Skin epidermis (tissue), 12 donors: ENCODE results near the gene FDX2.

Source experiments
- H3K27ac ChIP-seq, 21 experiments: fragments of 200-600 bp; sonication (generic) in 11 of 21; one replicate each; pipeline ENCODE4 v1.5.0; 2020; ENCODE audit warnings: mild to moderate bottlenecking in 3 of 21, inconsistent platforms in 2 of 21, moderate library complexity in 2 of 21
- H3K4me3 ChIP-seq, 7 experiments: fragments of 200-600 bp; sonication (generic) in 2 of 7; one replicate each; pipeline ENCODE4 v1.5.0; 2020; ENCODE audit warnings: inconsistent platforms in 2 of 7, mild to moderate bottlenecking in 2 of 7, moderate library complexity in 1 of 7

FDX2 gene

DNA sequence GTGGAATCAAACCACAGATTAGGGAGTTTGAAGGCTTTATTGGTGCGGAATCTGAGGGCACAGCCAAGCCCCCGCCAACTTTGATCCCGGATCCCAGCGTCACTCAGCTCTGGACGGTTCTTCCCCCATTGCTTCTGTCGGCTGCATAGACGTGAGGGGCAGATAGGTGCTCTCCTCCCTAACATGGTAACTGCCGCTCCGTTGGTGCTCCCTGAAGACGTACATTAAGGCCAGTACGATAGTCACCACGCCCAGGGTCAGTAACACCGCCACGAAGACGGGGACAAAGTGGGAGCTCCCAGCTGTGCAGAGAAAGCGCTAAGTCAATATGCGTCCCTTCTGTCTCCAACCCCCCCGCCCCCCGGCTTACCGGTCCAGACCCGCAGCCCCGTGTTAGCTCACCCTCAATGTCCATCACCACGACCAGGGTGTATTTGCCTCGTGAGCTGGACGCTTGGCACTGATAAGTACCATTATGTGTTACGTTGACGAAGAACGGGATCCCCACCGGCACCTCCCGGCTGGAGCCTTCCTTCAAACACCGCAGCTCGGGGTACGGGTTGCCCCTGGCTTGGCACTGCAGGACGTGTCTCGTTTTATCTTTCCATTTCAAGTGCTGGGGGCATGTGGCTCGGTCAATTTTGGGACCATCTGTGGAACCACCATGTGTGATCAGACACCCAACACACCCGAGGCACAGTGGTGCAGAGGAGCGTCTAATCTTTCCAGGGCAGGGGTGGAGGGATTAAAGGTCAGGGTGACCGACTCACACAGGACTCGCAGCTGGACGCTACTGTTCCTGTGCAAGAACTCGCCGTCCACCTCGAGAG is 18.2 kb upstream of the FDX2 start:
- Histone ChIP-seq H3K27ac (peak overlapping the region in 19 of 21 experiments; percentile 22 to 93 (median 55)), H3K4me3 (peak overlapping the region; percentile 53 to 86 (median 79))

- peak within 1 kb of the TSS; percentile 50 to 93 (median 82) for H3K27ac ChIP-seq
- H3K4me3 ChIP-seq: peak within 1 kb of the TSS; percentile 53 to 86 (median 79)
These were observed 17.3 kb upstream of the FDX2 start, which contains the start of gene RAVER1 for GRCh38 chr19:10332965-10333757. Gene RAVER1, minus strand, starts transcription at chr19:10333529. Its CDS starts 22 bp downstream, at chr19:10333507.

DNA sequence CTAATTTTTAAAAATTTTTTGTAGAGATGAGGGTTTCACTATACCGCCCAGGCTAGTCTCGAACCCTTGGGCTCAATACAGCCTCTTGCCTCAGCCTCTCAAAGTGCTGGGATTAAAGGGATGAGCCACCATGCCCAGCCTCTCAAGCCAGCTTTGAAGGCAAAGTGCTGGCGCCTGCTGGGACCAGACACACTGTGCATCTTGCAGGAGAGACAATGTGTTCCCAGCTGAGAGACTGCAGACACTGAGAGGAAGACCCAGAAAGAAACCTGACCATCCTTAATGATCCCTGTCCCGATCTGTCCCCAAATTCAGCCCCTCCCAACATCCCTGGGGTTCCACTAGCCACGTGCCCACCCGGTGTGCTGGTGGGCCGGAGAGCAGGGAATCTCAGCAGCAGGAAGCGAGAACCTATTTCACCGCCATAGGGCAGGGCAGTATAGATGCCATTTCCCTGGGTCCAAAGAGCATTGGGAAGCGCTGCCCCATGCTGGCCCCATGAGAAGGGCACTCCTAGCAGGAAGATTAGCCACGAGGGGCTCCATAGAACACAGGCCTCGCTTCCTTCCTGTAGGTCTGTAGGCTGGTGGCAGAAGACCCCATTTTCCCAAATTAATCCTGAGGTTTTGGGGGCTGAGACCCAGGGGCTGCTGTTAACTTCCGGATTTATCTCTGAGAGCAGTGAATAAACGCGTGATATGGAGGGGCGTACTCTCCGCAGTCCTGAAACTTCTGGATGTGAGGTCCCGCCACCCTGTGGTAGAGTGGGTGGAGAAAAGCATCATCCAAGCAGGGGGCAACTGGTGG is 16.5 kb upstream of the FDX2 start:
- Histone ChIP-seq H3K27ac (peak overlapping the region in 20 of 21 experiments; percentile 63 to 93 (median 82)), H3K4me3 (peak overlapping the region; percentile 53 to 86 (median 79))

- Histone ChIP-seq H3K27ac (no peak overlapping the region), H3K4me3 (no peak overlapping the region)
These were observed 13.7 kb upstream of the FDX2 start for GRCh38 chr19:10329555-10329954.

GRCh38 chr19:10328558-10329429 is 13.0 kb upstream of the FDX2 start:
- Histone ChIP-seq H3K4me3 (no peak overlapping the region), H3K27ac (no peak overlapping the region)

- H3K4me3 ChIP-seq: no peak overlapping the region
- no peak overlapping the region for H3K27ac ChIP-seq
These were observed 12.0 kb upstream of the FDX2 start for GRCh38 chr19:10327793-10328192.

GRCh38 chr19:10325732-10326131 is 9.9 kb upstream of the FDX2 start:
- Histone ChIP-seq H3K27ac (no peak overlapping the region), H3K4me3 (no peak overlapping the region)

DNA sequence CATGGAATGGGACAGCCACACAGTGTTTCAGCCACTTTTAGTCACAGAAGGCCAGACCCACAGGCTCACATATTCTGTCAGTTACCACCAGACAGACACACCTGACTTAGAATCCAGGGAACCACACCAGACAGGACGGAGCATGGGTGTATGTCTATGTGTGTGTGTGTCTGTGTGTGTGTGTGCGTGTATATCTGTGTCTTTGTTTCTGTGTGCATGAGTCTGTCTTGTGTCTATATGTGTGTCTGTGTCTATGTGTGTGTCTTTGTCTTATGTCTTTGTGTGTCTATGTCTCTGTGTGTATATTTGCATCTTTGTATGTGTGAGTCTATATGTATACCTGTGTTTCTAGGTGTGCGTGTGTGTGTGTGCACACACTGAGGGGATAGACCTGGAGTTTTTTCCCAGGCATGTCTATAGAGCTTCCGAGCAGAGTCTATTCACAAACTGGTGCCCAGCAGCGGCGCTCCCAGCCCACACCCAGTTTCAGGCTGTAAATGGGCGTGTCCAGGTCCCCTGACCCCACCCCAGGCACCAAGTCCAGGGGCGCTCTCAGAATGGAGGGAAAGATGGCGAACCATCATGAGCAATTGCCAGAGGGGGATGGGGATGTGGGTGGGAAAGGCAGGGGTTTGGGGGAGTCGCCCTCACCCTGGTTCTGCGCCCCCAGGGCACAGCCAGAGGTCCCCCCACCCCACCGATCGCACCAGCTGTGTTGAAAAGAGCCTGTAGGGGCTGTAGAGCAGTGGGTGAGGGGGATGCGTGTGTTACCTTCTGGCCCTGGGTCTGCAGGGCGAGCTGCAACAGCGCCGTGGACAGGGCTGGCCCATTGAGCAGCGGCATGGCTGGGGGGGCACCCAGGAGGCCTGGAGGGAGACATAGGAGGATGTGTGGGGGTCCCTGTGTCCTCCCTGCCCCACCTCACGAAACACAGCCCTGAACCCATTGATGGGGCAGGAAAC is 6.3 kb upstream of the FDX2 start:
- no peak overlapping the region for H3K27ac ChIP-seq
- no peak overlapping the region for H3K4me3 ChIP-seq

- no peak overlapping the region for H3K4me3 ChIP-seq
- no peak overlapping the region for H3K27ac ChIP-seq
These were observed 5.6 kb upstream of the FDX2 start for GRCh38 chr19:10321417-10321797.

DNA sequence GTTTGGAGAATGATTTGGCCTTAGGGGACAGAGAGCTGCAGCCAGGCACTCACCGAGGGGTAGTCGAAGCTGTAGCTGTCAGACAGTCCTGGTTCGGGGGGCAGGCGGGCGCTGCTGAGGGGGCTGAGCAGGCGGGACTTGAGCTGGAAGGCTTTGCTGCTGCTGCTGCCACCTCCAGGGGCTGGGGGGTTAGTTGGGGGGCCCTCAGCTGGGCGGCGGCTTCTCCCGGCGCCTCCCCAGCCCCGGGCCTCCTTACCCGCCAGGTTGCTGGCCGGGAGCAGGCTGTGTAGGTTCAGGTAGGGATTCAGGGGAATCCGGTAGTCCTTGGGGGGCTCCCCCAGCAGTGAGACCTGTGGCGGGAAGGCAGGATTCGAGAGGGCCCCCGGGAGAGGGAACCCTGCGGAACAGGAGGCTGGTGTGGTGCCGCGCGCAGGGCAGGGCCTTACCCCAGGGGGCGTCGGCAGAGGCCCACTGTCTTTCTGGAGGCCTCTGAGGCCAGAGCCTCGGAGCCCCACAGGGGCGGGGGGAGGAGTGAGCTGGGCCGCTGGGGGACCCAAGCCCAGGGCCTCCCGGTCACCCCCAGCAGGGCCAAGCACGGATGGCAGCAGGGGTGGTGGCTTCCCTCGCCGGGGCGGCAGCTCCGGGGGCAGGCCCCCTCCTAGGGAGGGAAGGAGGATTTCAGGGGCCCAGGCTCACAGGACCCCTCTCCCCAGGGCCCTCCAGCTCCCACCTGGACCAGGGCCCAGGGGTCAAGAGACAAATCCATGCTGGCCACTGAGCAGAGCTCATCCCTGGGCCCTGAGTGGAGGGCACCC is 5.0 kb upstream of the FDX2 start:
- Histone ChIP-seq H3K27ac (no peak overlapping the region), H3K4me3 (no peak overlapping the region)

- Histone ChIP-seq H3K27ac (no peak overlapping the region), H3K4me3 (no peak overlapping the region)
These were observed 3.2 kb upstream of the FDX2 start for GRCh38 chr19:10318807-10319682.

GRCh38 chr19:10317857-10318462 is 2.1 kb upstream of the FDX2 start:
- Histone ChIP-seq H3K27ac (no peak overlapping the region), H3K4me3 (no peak overlapping the region)

DNA sequence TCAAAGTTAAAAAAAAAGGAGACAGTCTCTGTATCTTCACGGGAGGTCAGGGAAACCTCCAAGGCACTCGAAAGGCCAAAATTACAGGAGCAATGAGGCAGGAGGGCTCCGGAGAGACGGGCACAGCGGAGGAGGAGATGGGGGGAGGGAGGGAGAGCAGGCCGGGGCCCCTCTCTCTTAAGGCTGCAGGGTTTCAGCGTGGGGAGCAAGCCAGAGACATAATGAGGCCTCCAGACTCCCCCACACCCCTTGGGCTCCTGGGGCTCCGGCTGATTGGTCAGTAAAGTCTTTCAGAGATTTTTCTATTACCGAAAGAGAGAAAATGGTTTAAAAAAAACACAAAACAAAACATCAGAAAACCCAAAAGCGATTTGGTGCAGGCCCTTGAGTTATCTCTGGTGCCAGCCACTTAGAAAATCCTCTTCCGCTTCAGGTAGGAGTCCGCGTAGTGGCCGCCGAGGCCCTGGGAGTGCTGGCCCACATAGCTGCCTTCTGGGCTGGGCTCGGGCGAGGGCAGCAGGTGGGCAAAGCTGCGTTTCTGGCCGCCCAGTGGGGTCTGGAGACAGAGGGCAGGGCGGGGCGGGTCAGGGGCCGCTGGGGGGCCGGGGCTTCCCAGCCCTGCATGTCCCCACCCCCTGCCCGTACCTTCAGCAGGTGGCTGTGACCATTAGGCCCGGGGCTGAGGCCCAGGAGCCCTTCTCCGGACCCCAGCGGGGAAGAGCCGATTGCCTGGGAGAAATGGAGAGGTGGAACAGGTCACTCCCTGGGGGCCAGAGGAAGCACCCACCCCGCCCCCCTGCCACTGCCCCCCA is 1.4 kb upstream of the FDX2 start:
- no peak overlapping the region for H3K4me3 ChIP-seq

DNA sequence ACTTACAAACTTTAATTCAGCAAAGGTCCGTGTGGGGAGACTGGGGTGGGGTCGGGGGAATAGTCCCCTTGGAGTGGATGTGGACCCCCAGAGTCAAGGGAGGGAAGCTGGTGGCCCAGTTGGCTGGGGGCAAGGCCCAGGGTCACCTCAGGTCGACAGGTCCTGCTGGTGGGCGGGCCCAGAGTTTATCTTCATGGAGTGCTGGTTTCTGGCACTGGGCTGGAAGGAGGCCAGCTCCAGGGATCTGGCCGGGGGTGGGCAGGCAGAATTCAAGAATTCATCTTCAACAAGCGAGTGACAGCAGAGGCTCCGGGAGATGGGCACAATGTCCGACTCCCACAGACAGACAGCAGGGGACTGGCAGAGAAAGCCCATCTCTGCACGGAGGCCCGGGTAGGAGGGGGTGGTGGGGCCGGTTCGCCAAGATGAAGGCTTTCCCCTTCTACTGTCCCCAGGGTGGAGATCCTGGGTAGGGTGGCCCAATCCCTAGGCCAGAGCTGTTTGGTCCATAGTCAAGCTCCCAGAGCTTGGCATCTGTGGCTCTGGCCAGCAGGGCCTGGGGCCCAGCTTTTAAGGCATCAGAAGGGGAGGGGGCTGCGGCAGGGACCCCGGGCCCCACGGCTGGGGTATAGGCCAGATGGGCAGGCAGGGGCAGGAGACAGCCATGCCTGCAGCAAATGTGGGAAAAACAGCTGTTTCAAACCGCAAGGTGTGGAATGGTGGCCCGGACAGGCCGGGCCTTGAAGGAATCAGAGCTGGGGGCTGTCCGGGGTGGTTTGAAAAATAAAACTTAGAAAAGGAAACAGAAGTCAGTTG is 622 bp upstream of the FDX2 start:
- Histone ChIP-seq H3K4me3 (peak overlapping the region in 4 of 7 experiments; percentile 70 to 98 (median 92)), H3K27ac (peak overlapping the region in 14 of 21 experiments; percentile 61 to 88 (median 82))

More for the DNA sequence above, 1.4 kb upstream of the FDX2 start:
- no peak overlapping the region for H3K27ac ChIP-seq
